ENCODE results near the gene TCF7L2. TPM values are rescaled to one million over a fixed set of nuclear protein-coding genes. Genes with fewer than 3 reads are reported as not detected.

The TCF7L2 gene
- total RNA-seq, 1 donor from 2014 or later: 76.4 TPM

GRCh38 chr10:113115556-113115955 lies 165.5 kb downstream of the TCF7L2 start:
- DNase-seq (ENCODE audit: low spot score in 2 of 2, unreplicated experiment in 2 of 2): no peak
- TF ChIP-seq CTCF (IDR thresholded peaks at IDR 0.05; ENCODE audit: unreplicated experiment): no peak
- Mint-ChIP-seq H3K27me3 (ENCODE audit: low read depth) (no peaks in the 10 kb centered on the region), H3K36me3 (peaks cover 2% of the 10 kb centered on the region), H3K4me1 (peaks cover 36% of the 10 kb centered on the region), H3K4me3 (no peak overlapping the region), H3K9me3 (no peaks in the 10 kb centered on the region), H3K27ac (no peak overlapping the region)

GRCh38 chr10:113118882-113119281 lies 168.8 kb downstream of the TCF7L2 start:
- Mint-ChIP-seq H3K4me1 (peaks cover 32% of the 10 kb centered on the region), H3K36me3 (peaks cover 2% of the 10 kb centered on the region), H3K4me3 (no peak overlapping the region), H3K27me3 (ENCODE audit: low read depth) (no peaks in the 10 kb centered on the region), H3K9me3 (no peaks in the 10 kb centered on the region), H3K27ac (no peak overlapping the region)
- no peak for DNase-seq (ENCODE audit: low spot score in 2 of 2, unreplicated experiment in 2 of 2)
- TF ChIP-seq CTCF (IDR thresholded peaks at IDR 0.05; ENCODE audit: unreplicated experiment): no peak

- Mint-ChIP-seq H3K27ac (no peak overlapping the region), H3K36me3 (peaks cover 2% of the 10 kb centered on the region), H3K9me3 (no peaks in the 10 kb centered on the region), H3K27me3 (ENCODE audit: low read depth) (no peaks in the 10 kb centered on the region), H3K4me3 (no peak overlapping the region), H3K4me1 (peaks cover 25% of the 10 kb centered on the region)
- no peak for TF ChIP-seq CTCF (IDR thresholded peaks at IDR 0.05; ENCODE audit: unreplicated experiment)
- DNase-seq (ENCODE audit: low spot score in 2 of 2, unreplicated experiment in 2 of 2): no peak
Measured at GRCh38 chr10:113119801-113120200, 169.8 kb downstream of the TCF7L2 start.

GRCh38 chr10:113121153-113121552 lies 171.1 kb downstream of the TCF7L2 start:
- Mint-ChIP-seq H3K27ac (no peak overlapping the region), H3K4me1 (peaks cover 26% of the 10 kb centered on the region), H3K4me3 (no peak overlapping the region), H3K36me3 (peaks cover 2% of the 10 kb centered on the region), H3K27me3 (ENCODE audit: low read depth) (no peaks in the 10 kb centered on the region), H3K9me3 (no peaks in the 10 kb centered on the region)
- no peak for TF ChIP-seq CTCF (IDR thresholded peaks at IDR 0.05; ENCODE audit: unreplicated experiment)
- no peak for DNase-seq (ENCODE audit: low spot score in 2 of 2, unreplicated experiment in 2 of 2)

- no peaks in the 10 kb centered on the region for H3K9me3 Mint-ChIP-seq
- peaks cover 28% of the 10 kb centered on the region for H3K4me1 Mint-ChIP-seq
- TF ChIP-seq CTCF (IDR thresholded peaks at IDR 0.05; ENCODE audit: unreplicated experiment): no peak
- no peak overlapping the region for H3K4me3 Mint-ChIP-seq
- DNase-seq (ENCODE audit: low spot score in 2 of 2, unreplicated experiment in 2 of 2): no peak
- H3K27me3 Mint-ChIP-seq (ENCODE audit: low read depth): peaks cover 6% of the 10 kb centered on the region
- peaks cover 2% of the 10 kb centered on the region for H3K36me3 Mint-ChIP-seq
- H3K27ac Mint-ChIP-seq: no peak overlapping the region
Measured at GRCh38 chr10:113122947-113123346, 172.9 kb downstream of the TCF7L2 start.

- no peak for TF ChIP-seq CTCF (IDR thresholded peaks at IDR 0.05; ENCODE audit: unreplicated experiment)
- Mint-ChIP-seq H3K9me3 (no peaks in the 10 kb centered on the region), H3K4me3 (no peak overlapping the region), H3K4me1 (peaks cover 43% of the 10 kb centered on the region), H3K27me3 (ENCODE audit: low read depth) (peaks cover 6% of the 10 kb centered on the region), H3K27ac (no peak overlapping the region), H3K36me3 (no peaks in the 10 kb centered on the region)
- no peak for DNase-seq (ENCODE audit: low spot score in 2 of 2, unreplicated experiment in 2 of 2)
Measured at GRCh38 chr10:113124724-113125123, 174.7 kb downstream of the TCF7L2 start.

Measured in mesothelial cell of epicardium (in vitro differentiated cells).